HepG2 (cell line): ENCODE results near the gene SPIB. TPM values are rescaled to one million over a fixed set of nuclear protein-coding genes. Genes with fewer than 3 reads are reported as not detected.
A peak's percentile ranks its signal among the peaks of the same experiment; 100 is the strongest.

Experiments used
- ATM ChIP-seq: fragments of 450-650 bp; IDR thresholded peaks from 2 replicates; pipeline ENCODE4 v1.7.1; 2017; ENCODE audit warnings: mild to moderate bottlenecking, borderline replicate concordance
- BRCA1 ChIP-seq: sonication (generic); formaldehyde crosslinking; IDR thresholded peaks from 2 replicates; pipeline ENCODE4 v1.4.0; 2020; ENCODE audit warnings: missing genetic modification reagents
- CCDC6 ChIP-seq: sonication (generic); formaldehyde crosslinking; IDR thresholded peaks from 2 replicates; pipeline ENCODE4 v1.8.1; 2022; ENCODE audit warnings: mild to moderate bottlenecking, missing genetic modification reagents, moderate library complexity
- CREB1 ChIP-seq, 2 experiments: fragments of 450-650 bp in 1 of 2; IDR thresholded peaks; 2 replicates each; pipeline ENCODE4 v1.6.1; 2016 to 2017; ENCODE audit warnings: control low read depth in 1 of 2, mild to moderate bottlenecking in 1 of 2, missing compliant biosample characterization in 1 of 2, missing genetic modification characterization in 1 of 2
- HDAC1 ChIP-seq: sonication (generic); formaldehyde crosslinking; IDR thresholded peaks from 2 replicates; pipeline ENCODE4 v1.5.1; 2020; ENCODE audit warnings: mild to moderate bottlenecking, missing genetic modification reagents
- HIVEP1 ChIP-seq: sonication (generic); formaldehyde crosslinking; IDR thresholded peaks from 2 replicates; pipeline ENCODE4 v1.4.0; 2020; ENCODE audit warnings: mild to moderate bottlenecking, missing genetic modification reagents
- IKZF1 ChIP-seq: fragments of 450-650 bp; IDR thresholded peaks from 2 replicates; pipeline ENCODE4 v1.7.1; 2016
- PHF5A ChIP-seq: IDR thresholded peaks from one replicate; pipeline ENCODE4 v1.6.1; 2018; ENCODE audit warnings: low read depth, missing genetic modification reagents; ENCODE audit not compliant: unreplicated experiment
- TBX3 ChIP-seq: fragments of 450-650 bp; IDR thresholded peaks from 2 replicates; pipeline ENCODE4 v1.6.1; 2017; ENCODE audit warnings: antibody characterized with exemption, mild to moderate bottlenecking, inconsistent platforms, borderline replicate concordance
- ZMYM4 ChIP-seq: sonication (generic); formaldehyde crosslinking; IDR thresholded peaks from 2 replicates; pipeline ENCODE4 v1.8.1; 2023; ENCODE audit warnings: mild to moderate bottlenecking, missing genetic modification reagents
- ZNF761 ChIP-seq: sonication (generic); formaldehyde crosslinking; conservative IDR thresholded peaks from 2 replicates; pipeline ENCODE4 v1.4.0; 2020; ENCODE audit warnings: mild to moderate bottlenecking, missing genetic modification reagents
- ZNF775 ChIP-seq: sonication (generic); formaldehyde crosslinking; IDR thresholded peaks from 2 replicates; pipeline ENCODE4 v1.4.0; 2020; ENCODE audit warnings: missing genetic modification reagents, mild to moderate bottlenecking, moderate library complexity, borderline replicate concordance
- polyA plus RNA-seq, 8 experiments: library from polyadenylated mRNA; depleted of rRNA in 3 of 8; stranded (reverse) in 7 of 8; unstranded in 1 of 8; fragments of >200 nt; fragmentation: Illumina TruSeq in 4 of 8; extraction: Trizol in 4 of 8; gene quantifications; 2 replicates each; pipeline versions ENCODE4 v1.2.1 to v1.2.3, GENCODE V29; 2011 to 2016; ENCODE audit warnings: low read depth in 4 of 8, missing spikeins in 1 of 8, mixed read lengths in 1 of 8; ENCODE audit not compliant: insufficient read depth in 1 of 8
- total RNA-seq, 5 experiments: library from RNA; depleted of rRNA; stranded (reverse); fragments of >200 nt; fragmentation: Illumina TruSeq; extraction: Trizol; gene quantifications; 2 replicates each; pipeline ENCODE4 v1.2.3, GENCODE V29; 2016; ENCODE audit warnings: low read depth in 1 of 5
- TF ChIP-seq, protein P1 (sequence below): IDR thresholded peaks from 2 replicates; pipeline ENCODE4 v1.6.1; 2018; ENCODE audit warnings: missing genetic modification reagents, mild to moderate bottlenecking, missing compliant biosample characterization
- TF ChIP-seq, protein P2 (sequence below): sonication (generic); formaldehyde crosslinking; IDR thresholded peaks from 2 replicates; pipeline ENCODE4 v1.4.0; 2020; ENCODE audit warnings: missing genetic modification reagents, borderline replicate concordance
- TF ChIP-seq, protein P3 (sequence below): sonication (generic); formaldehyde crosslinking; IDR thresholded peaks from 2 replicates; pipeline ENCODE4 v1.5.0; 2020; ENCODE audit warnings: mild to moderate bottlenecking, missing genetic modification reagents

SPIB gene
- total and polyA plus RNA-seq, 2 of the 13 experiments (the other 11 are each of a cell fraction or from before 2014, with no cell fraction given) = 0.04 TPM; not detected in 1

- TF ChIP-seq ATM (no peak), ZNF775 (no peak), PHF5A (peak; percentile 21), CCDC6 (CRISPR knock-in tag) (0 out of 2 replicates have a peak, but pooled peaks have one; percentile 64), CREB1 (IDR thresholded peaks at IDR 0.05) (peak; percentile 60; the same call in 1 of the 2 replicates), CREB1 (CRISPR knock-in tag; IDR thresholded peaks at IDR 0.05) (no peak), BRCA1 (CRISPR knock-in tag) (0 out of 2 replicates have a peak, but pooled peaks have one; percentile 60), ZMYM4 (peak; percentile 13; the same call in 1 of the 2 replicates), ZNF761 (0 out of 2 replicates have a peak, but pooled peaks have one; percentile 69), TBX3 (no peak), HDAC1 (CRISPR knock-in tag) (peak; percentile 90), IKZF1 (no peak), HIVEP1 (CRISPR knock-in tag) (no peak)
- TF ChIP-seq, protein P1, sequence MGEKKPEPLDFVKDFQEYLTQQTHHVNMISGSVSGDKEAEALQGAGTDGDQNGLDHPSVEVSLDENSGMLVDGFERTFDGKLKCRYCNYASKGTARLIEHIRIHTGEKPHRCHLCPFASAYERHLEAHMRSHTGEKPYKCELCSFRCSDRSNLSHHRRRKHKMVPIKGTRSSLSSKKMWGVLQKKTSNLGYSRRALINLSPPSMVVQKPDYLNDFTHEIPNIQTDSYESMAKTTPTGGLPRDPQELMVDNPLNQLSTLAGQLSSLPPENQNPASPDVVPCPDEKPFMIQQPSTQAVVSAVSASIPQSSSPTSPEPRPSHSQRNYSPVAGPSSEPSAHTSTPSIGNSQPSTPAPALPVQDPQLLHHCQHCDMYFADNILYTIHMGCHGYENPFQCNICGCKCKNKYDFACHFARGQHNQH = peak; percentile 51
- TF ChIP-seq, protein P2, sequence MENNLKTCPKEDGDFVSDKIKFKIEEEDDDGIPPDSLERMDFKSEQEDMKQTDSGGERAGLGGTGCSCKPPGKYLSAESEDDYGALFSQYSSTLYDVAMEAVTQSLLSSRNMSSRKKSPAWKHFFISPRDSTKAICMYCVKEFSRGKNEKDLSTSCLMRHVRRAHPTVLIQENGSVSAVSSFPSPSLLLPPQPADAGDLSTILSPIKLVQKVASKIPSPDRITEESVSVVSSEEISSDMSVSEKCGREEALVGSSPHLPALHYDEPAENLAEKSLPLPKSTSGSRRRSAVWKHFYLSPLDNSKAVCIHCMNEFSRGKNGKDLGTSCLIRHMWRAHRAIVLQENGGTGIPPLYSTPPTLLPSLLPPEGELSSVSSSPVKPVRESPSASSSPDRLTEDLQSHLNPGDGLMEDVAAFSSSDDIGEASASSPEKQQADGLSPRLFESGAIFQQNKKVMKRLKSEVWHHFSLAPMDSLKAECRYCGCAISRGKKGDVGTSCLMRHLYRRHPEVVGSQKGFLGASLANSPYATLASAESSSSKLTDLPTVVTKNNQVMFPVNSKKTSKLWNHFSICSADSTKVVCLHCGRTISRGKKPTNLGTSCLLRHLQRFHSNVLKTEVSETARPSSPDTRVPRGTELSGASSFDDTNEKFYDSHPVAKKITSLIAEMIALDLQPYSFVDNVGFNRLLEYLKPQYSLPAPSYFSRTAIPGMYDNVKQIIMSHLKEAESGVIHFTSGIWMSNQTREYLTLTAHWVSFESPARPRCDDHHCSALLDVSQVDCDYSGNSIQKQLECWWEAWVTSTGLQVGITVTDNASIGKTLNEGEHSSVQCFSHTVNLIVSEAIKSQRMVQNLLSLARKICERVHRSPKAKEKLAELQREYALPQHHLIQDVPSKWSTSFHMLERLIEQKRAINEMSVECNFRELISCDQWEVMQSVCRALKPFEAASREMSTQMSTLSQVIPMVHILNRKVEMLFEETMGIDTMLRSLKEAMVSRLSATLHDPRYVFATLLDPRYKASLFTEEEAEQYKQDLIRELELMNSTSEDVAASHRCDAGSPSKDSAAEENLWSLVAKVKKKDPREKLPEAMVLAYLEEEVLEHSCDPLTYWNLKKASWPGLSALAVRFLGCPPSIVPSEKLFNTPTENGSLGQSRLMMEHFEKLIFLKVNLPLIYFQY (CRISPR knock-in tag) = peak; percentile 10; the same call in 1 of the 2 replicates
- TF ChIP-seq, protein P3, sequence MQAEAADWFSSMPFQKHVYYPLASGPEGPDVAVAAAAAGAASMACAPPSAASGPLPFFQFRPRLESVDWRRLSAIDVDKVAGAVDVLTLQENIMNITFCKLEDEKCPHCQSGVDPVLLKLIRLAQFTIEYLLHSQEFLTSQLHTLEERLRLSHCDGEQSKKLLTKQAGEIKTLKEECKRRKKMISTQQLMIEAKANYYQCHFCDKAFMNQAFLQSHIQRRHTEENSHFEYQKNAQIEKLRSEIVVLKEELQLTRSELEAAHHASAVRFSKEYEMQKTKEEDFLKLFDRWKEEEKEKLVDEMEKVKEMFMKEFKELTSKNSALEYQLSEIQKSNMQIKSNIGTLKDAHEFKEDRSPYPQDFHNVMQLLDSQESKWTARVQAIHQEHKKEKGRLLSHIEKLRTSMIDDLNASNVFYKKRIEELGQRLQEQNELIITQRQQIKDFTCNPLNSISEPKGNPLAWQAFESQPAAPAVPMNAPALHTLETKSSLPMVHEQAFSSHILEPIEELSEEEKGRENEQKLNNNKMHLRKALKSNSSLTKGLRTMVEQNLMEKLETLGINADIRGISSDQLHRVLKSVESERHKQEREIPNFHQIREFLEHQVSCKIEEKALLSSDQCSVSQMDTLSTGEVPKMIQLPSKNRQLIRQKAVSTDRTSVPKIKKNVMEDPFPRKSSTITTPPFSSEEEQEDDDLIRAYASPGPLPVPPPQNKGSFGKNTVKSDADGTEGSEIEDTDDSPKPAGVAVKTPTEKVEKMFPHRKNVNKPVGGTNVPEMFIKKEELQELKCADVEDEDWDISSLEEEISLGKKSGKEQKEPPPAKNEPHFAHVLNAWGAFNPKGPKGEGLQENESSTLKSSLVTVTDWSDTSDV (CRISPR knock-in tag) = no peak
Observed at GRCh38 chr19:50383852-50384684, 34.7 kb upstream of the SPIB start, which contains the start of gene POLD1 (continued).
